Tibial nerve (tissue), 4 donors: Measurements from ENCODE around the gene MRTFA.

Experiments used
- EP300 ChIP-seq, 2 donors: sonication (generic); formaldehyde crosslinking; IDR thresholded peaks; one replicate each; pipeline ENCODE4 v1.6.1; 2017; ENCODE audit warnings: antibody characterized with exemption in 2 of 2, mild to moderate bottlenecking in 1 of 2
- POLR2A ChIP-seq, 2 donors: fragments of 450-650 bp; IDR thresholded peaks; one replicate each; pipeline ENCODE4 v1.6.1; 2017; ENCODE audit warnings: antibody characterized with exemption in 2 of 2, mild to moderate bottlenecking in 2 of 2, moderate library complexity in 2 of 2
- TF ChIP-seq, protein P1 (sequence below), 5 experiments: fragments of 200-600 bp in 3 of 5; fragments of 450-650 bp in 2 of 5; sonication (generic) in 3 of 5; IDR thresholded peaks; one replicate each; pipeline ENCODE4 v1.5.1; 2016 to 2019; ENCODE audit warnings: antibody characterized with exemption in 5 of 5, mild to moderate bottlenecking in 3 of 5, moderate library complexity in 2 of 5

DNA sequence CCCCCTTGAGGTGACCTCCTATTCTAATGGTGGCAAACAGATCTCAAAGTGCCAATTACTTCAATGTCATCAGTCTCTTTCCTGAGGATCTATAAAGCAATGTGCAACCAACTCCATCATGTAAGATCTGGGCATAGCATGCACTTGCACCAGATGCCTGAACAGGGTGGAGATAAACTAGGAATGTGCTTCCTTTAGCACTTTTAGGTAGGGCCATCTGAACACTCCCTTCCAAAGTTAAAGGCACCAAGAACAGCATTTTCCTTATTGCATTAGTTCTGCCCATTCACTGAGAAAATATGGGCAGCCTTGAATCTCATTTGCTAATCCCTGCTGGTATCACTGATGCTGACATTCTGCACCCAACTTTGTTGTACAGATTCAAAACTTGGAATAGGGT lies 154.1 kb downstream of the MRTFA start:
- TF ChIP-seq, protein P1, sequence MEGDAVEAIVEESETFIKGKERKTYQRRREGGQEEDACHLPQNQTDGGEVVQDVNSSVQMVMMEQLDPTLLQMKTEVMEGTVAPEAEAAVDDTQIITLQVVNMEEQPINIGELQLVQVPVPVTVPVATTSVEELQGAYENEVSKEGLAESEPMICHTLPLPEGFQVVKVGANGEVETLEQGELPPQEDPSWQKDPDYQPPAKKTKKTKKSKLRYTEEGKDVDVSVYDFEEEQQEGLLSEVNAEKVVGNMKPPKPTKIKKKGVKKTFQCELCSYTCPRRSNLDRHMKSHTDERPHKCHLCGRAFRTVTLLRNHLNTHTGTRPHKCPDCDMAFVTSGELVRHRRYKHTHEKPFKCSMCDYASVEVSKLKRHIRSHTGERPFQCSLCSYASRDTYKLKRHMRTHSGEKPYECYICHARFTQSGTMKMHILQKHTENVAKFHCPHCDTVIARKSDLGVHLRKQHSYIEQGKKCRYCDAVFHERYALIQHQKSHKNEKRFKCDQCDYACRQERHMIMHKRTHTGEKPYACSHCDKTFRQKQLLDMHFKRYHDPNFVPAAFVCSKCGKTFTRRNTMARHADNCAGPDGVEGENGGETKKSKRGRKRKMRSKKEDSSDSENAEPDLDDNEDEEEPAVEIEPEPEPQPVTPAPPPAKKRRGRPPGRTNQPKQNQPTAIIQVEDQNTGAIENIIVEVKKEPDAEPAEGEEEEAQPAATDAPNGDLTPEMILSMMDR (IDR thresholded peaks at IDR 0.05), result no peak
- no peak for TF ChIP-seq EP300 (IDR thresholded peaks at IDR 0.05)
- no peak for TF ChIP-seq POLR2A (IDR thresholded peaks at IDR 0.05)
